Muscle layer of duodenum (tissue), 2 donors: ENCODE results near the gene PRSS36.

Experiments
- H3K27ac ChIP-seq: one replicate; pipeline ENCODE4 v1.7.0; 2013; ENCODE audit warnings: mild to moderate bottlenecking, low read length
- H3K27me3 ChIP-seq: one replicate; pipeline ENCODE4 v1.7.0; 2013; ENCODE audit warnings: low read depth, mild to moderate bottlenecking, control low read depth, low read length
- H3K36me3 ChIP-seq, 2 donors: one replicate each; pipeline ENCODE4 v1.7.0; 2013; ENCODE audit warnings: low read length in 2 of 2, control low read depth in 1 of 2, mild to moderate bottlenecking in 1 of 2; ENCODE audit not compliant: insufficient read depth in 2 of 2, control insufficient read depth in 1 of 2
- H3K4me1 ChIP-seq, 2 donors: one replicate each; pipeline ENCODE4 v1.7.0; 2013; ENCODE audit warnings: low read length in 2 of 2, mild to moderate bottlenecking in 2 of 2, control low read depth in 1 of 2, moderate library complexity in 1 of 2; ENCODE audit not compliant: insufficient read depth in 2 of 2, control insufficient read depth in 1 of 2
- H3K4me3 ChIP-seq, 2 donors: one replicate each; pipeline ENCODE4 v1.7.0; 2013; ENCODE audit warnings: low read length in 2 of 2, low read depth in 1 of 2, mild to moderate bottlenecking in 1 of 2
- H3K9me3 ChIP-seq, 2 donors: one replicate each; pipeline ENCODE4 v1.7.0; 2013; ENCODE audit warnings: low read length in 2 of 2, control low read depth in 1 of 2, mild to moderate bottlenecking in 1 of 2; ENCODE audit not compliant: control insufficient read depth in 1 of 2
- donor health status: healthy.

The PRSS36 gene

DNA sequence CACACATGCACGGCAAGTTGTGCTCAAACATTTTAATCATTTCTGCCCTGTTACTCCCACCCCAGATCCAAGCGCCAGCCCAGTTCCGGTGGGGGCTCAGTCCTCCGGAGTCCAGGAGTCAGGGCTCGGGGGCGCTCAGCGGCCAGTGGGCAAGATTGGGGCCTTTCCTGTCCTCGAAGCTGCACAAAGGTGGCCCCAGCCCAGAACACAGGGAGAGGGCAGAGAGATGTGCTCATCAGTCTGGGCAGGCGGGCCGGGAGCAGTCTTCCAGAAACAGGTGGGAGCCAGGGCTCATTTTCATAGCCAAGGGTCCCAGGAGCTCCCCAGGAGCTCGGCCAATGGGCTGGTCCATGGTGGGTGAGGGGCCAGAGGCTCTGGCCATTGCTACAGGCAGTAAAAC lies 18.4 kb downstream of the PRSS36 start:
- peaks cover 6 to 7% of the 10 kb centered on the region in 2 donors for H3K4me1 ChIP-seq
- no peak overlapping the region for H3K4me3 ChIP-seq
- H3K27me3 ChIP-seq, result no peaks in the 10 kb centered on the region
- peaks cover 26 to 38% of the 10 kb centered on the region in 2 donors for H3K36me3 ChIP-seq
- peak overlapping the region; percentile 77 for H3K27ac ChIP-seq
- H3K9me3 ChIP-seq, result no peaks in the 10 kb centered on the region

DNA sequence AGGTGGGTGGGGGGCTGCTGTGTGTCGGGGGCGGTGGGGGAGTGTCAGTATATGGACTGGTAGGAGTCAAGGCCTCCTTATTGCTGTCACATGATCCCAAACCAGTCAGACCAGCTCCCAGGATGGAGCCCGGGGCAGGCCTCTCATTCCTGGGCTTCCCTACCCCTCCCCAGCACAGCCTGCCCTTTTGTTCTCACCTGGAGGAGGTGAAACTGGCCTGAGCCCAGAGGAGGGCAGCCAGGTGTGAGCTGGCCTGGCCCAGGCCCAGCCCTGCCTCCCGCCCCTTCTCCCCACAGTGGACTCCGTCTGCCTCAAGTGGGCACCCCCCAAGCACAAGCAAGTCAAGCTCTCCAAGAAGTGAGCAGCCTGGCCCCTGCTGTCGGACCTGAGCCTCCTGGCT lies 19.0 kb downstream of the PRSS36 start:
- Histone ChIP-seq H3K27me3 (no peaks in the 10 kb centered on the region), H3K9me3 (no peaks in the 10 kb centered on the region), H3K36me3 (peaks cover 26 to 39% of the 10 kb centered on the region in 2 donors), H3K27ac (peak overlapping the region; percentile 94), H3K4me1 (peaks cover 6 to 7% of the 10 kb centered on the region in 2 donors), H3K4me3 (no peak overlapping the region)

DNA sequence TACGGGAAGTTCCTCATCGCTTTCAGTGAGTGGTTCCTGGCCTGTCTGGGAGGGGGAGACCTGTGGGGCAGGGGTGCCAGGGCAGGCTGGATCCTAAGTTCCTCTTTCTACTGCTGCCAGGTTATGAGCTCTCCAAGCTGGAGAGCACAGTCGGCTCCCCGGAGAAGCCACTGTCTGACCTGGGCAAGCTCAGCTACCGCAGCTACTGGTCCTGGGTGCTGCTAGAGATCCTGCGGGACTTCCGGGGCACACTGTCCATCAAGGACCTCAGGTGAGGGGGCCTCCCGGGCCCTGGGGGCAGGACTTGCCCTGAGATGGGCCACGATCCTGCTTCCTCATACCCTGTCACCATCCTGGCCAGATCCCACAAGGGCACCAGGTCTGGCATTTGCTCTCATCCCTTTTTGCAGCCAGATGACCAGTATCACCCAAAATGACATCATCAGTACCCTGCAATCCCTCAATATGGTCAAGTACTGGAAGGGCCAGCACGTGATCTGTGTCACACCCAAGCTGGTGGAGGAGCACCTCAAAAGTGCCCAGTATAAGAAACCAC lies 19.5 kb downstream of the PRSS36 start:
- peak overlapping the region; percentile 94 for H3K27ac ChIP-seq
- peaks cover 26 to 42% of the 10 kb centered on the region in 2 donors for H3K36me3 ChIP-seq
- no peaks in the 10 kb centered on the region for H3K9me3 ChIP-seq
- H3K4me1 ChIP-seq, result peaks cover 6 to 7% of the 10 kb centered on the region in 2 donors
- H3K27me3 ChIP-seq, result no peaks in the 10 kb centered on the region
- no peak overlapping the region for H3K4me3 ChIP-seq

DNA sequence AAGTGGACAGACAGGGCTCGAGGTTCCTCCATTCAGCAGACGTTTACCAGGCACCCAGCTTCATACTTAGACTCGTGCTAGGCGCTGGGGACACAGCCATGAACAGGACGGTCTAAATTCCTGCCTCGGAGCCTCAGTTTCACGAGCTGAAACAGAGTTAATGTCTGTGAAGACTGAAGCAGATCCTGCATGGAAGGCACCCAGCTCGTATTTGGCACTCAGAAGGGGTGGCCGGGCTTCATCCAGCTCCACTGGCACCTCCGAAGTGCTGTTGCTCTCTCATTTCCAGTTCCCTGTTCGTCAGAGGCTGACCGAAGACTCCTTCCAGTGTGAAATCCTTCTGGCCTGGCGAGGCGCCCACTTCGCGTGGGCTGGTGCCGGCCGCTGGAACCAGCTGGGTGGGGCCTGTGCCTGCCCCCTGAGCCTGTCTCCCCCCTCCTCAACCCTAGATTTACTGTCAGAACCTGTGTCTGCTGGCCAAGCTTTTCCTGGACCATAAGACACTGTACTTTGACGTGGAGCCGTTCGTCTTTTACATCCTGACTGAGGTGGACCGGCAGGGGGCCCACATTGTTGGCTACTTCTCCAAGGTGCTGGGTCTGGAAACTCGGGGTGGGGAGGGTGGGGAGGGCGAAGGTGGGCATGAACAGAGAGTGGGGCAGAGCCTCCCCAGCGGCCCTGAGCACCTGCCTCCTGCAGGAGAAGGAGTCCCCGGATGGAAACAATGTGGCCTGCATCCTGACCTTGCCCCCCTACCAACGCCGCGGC lies 20.1 kb downstream of the PRSS36 start:
- Histone ChIP-seq H3K27ac (peak overlapping the region; percentile 94), H3K9me3 (no peaks in the 10 kb centered on the region), H3K4me1 (peaks cover 5 to 6% of the 10 kb centered on the region in 2 donors), H3K27me3 (no peaks in the 10 kb centered on the region), H3K4me3 (no peak overlapping the region), H3K36me3 (peaks cover 26 to 42% of the 10 kb centered on the region in 2 donors)

DNA sequence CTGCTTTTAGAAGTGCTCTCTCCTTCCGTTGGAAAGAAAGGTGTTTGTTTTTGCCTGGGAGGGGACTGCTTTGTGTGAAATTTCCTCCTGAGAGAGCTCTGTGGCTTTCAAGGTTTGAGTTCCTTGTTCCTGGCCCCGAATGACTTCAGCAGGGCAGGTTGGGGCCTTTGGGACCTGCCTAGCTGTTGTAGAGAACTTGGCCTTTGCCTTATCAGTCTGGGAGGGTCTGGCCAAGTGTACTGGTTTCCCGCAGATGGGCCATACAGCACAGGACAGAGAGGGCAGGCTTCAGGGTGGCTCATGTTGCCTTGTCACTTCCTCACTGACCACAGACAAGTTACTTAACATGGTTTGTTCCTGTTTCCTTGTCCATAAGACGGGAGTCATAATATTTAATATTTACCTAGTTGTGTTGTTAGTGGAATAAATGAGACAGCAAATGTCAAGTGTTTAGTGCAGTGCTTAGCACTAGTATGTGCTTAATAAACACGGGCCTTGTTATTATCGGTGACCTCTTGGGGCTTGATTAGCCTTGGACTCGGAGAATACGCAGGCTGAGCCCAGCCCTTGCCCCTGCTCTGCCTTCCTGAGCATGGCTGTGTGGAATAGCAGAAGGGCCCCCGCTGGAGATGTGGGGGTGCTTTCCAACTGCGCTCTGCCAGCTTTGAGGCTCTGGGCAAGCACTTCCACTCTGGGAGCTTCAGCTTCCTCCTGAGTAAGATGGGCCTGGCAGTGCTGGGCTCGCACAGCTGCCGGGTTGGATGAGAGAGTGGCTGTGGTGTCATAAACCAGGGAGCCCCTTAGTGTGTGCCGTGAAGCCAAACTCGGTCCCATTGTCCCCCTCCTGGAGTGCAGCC lies 20.9 kb downstream of the PRSS36 start:
- peaks cover 26 to 42% of the 10 kb centered on the region in 2 donors for H3K36me3 ChIP-seq
- peak overlapping the region; percentile 94 for H3K27ac ChIP-seq
- no peaks in the 10 kb centered on the region for H3K27me3 ChIP-seq
- peaks cover 0 to 6% of the 10 kb centered on the region in 2 donors for H3K4me1 ChIP-seq
- no peak overlapping the region for H3K4me3 ChIP-seq
- no peaks in the 10 kb centered on the region for H3K9me3 ChIP-seq

DNA sequence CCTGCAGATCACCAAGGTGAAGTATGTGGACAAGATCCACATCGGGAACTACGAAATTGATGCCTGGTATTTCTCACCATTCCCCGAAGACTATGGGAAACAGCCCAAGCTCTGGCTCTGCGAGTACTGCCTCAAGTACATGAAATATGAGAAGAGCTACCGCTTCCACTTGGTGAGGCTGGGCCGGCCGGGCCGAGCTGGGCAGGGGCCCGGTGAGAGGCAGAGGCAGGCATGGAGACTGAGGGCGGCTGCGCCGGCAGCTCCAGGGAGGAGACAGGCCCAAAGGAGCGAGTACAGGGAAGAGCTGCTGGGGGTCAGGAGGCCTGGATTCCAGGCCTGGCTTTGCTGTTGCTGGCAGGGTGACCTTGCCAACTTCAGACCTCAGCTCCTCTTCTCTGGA lies 22.7 kb downstream of the PRSS36 start:
- H3K4me3 ChIP-seq, result no peak overlapping the region
- H3K4me1 ChIP-seq, result peaks cover 0 to 6% of the 10 kb centered on the region in 2 donors
- H3K27ac ChIP-seq, result peak overlapping the region; percentile 94
- no peaks in the 10 kb centered on the region for H3K9me3 ChIP-seq
- no peaks in the 10 kb centered on the region for H3K27me3 ChIP-seq
- peaks cover 24 to 45% of the 10 kb centered on the region in 2 donors for H3K36me3 ChIP-seq

DNA sequence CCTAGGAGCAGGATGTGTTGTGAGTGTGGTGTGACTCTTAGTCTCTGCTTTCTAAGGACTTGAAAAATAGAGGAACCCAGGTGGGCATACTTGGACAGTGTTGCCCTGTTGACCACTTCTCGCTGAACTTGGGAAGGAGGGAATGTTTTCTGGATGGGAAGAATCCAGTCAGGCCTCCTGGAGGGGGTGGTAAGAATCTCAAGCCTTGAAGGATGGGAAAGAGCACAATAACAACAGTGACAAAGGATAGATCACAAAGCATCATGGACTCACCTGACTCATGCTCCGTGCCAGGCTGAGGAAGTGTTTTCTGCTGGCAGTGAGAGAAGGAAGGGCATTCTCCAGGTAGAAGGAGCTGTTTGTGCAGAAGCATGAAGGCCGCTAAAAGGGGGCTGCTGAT lies 24.0 kb downstream of the PRSS36 start:
- H3K4me3 ChIP-seq, result no peak overlapping the region
- H3K4me1 ChIP-seq, result peaks cover 0 to 6% of the 10 kb centered on the region in 2 donors
- H3K36me3 ChIP-seq, result peaks cover 23 to 45% of the 10 kb centered on the region in 2 donors
- no peaks in the 10 kb centered on the region for H3K9me3 ChIP-seq
- H3K27ac ChIP-seq, result no peak overlapping the region
- H3K27me3 ChIP-seq, result no peaks in the 10 kb centered on the region

DNA sequence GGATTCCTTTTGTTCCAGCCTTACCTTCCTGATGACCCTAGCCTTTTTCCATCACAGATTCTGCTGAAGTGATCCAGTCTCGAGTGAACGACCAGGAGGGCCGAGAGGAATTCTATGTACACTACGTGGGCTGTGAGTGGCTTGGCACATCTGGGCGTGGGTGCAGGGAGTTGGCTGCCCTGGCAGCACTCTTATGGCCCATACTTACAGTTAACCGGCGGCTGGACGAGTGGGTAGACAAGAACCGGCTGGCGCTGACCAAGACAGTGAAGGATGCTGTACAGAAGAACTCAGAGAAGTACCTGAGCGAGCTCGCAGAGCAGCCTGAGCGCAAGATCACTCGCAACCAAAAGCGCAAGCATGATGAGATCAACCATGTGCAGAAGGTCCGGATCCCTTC lies 29.7 kb downstream of the PRSS36 start:
- Histone ChIP-seq H3K36me3 (peaks cover 17 to 32% of the 10 kb centered on the region in 2 donors), H3K27me3 (no peaks in the 10 kb centered on the region), H3K27ac (peak overlapping the region; percentile 100), H3K9me3 (no peaks in the 10 kb centered on the region), H3K4me1 (peaks cover 8 to 13% of the 10 kb centered on the region in 2 donors), H3K4me3 (no peak overlapping the region)

DNA sequence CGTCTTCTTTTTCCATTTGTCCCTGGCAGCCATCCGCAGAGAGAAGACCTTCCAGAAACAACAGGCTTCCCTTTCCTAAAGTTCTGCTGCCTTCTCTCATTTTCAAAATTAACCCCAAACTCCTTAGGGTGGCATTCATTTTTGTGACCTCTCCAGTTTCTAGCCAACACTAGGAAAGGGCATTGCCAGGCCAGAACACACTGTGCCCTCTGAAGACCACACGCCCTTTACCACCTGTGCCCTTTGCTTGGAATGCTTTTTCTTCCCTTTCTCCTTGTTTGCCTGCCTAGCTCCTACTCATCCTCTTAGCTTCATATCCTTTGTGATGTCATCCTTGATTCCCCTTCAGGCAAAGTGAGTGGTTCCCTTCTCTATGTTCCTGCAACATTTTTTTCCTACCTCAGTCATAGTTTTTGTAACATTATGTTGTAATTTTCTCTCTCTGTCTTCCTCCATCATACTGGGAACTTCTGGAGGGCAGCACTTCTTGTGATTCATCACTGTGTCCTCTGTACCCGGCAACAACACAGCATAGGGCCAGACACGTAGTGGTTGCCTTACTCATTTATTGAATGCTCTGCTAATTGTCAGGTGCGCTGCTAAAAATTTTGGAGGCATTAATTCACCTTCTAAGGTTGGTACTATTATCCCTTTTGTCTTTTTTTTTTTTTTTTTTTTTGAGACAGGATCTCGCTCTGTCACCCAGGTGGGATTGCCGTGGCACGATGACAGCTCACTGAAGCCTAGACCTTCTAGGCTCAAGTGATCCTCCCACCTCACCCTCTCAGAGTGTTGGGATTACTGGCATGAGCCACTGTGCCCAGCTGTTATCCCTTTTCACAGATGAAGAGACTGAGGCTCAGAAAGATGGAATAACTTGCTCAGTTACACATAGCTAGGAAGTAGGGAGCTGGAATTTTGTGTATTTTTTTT lies 31.4 kb downstream of the PRSS36 start:
- Histone ChIP-seq H3K27me3 (no peaks in the 10 kb centered on the region), H3K9me3 (no peaks in the 10 kb centered on the region), H3K4me3 (peak overlapping the region; percentile 73 to 87), H3K36me3 (peaks cover 17 to 32% of the 10 kb centered on the region in 2 donors), H3K4me1 (peaks cover 8 to 13% of the 10 kb centered on the region in 2 donors), H3K27ac (peak overlapping the region; percentile 100)

DNA sequence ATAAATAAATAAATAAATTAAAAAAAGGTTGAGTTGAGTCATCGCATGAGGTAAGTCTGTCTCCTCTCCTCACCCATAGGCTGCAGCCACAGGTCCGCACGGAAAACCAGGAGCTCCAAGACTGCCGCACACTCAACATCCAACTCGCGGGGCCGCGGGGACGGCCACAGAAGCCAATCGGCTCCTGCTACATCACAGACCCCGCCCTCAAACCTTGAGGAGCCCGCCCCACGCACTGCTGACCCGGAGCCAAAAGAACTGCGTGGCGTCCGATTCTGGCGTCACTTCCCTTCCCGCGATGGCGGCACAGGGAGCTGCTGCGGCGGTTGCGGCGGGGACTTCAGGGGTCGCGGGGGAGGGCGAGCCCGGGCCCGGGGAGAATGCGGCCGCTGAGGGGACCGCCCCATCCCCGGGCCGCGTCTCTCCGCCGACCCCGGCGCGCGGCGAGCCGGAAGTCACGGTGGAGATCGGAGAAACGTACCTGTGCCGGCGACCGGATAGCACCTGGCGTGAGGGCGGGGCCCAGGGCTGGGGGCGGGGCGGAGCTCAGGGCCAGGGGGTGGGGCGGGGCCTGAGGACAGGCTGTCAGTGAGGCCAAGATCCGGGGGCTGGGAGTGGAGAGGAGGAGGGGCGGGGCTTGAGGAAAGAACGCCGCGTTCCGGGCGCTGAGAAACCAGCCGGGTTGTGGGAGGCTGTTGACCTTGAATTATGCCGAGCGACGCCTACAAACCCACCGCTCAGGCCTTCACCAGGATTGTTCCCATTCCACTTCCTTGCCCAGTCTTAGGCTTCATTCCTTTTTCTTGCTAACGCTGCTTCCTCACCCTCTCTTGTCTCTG lies 32.3 kb downstream of the PRSS36 start, which contains the start of gene KAT8:
KAT8 (plus strand) TSS at position 281 of the 839 bp plus-strand sequence; CDS start at position 299, 18 bp downstream.
- Histone ChIP-seq H3K36me3 (peaks cover 17 to 39% of the 10 kb centered on the region in 2 donors), H3K4me1 (peaks cover 8 to 13% of the 10 kb centered on the region in 2 donors), H3K9me3 (no peaks in the 10 kb centered on the region)

More for the DNA sequence above, 32.3 kb downstream of the PRSS36 start, which contains the start of gene KAT8:
- Histone ChIP-seq H3K27ac (peak within 1 kb of the TSS; percentile 100), H3K27me3 (no peaks in the 10 kb centered on the region), H3K4me3 (peak within 1 kb of the TSS; percentile 73 to 87)
